Hematopoietic multipotent progenitor cell treated with erythropoietin and hydrocortisone succinate and interleukin-3 and kit ligand, for 8 days (in vitro differentiated cells): ENCODE measurements around the gene MCU.
"Not testable (repeated sequence)": the region's sequence is repeated elsewhere in the genome, so short reads cannot be mapped to it uniquely, and the experiment has no call there.

Source experiments
- DNase-seq: peaks from one replicate; pipeline ENCODE4 v3.0.0-alpha.2; 2015

The MCU gene

DNA sequence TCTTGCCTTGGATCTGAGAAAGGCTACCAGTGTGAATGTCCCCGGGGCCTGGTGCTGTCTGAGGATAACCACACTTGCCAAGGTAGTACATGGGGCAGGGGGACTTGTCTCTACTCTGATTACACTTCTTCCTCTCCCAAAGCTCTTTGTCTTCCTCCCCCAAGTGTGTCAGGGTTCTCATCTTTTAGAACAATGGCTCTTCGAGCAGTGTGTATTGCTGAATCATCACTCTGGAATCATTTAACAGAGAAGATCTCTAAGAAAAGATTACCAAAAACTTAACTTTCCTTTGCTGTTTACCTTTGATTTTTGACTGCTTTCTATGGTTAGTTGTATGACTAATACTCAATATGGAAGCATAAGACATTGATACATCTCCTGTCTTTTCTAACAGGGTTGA, 219.8 kb downstream of the MCU start:
- DNase-seq: no peak

- no peak for DNase-seq
These were observed 220.8 kb downstream of the MCU start for GRCh38 chr10:72912736-72913135.

DNA sequence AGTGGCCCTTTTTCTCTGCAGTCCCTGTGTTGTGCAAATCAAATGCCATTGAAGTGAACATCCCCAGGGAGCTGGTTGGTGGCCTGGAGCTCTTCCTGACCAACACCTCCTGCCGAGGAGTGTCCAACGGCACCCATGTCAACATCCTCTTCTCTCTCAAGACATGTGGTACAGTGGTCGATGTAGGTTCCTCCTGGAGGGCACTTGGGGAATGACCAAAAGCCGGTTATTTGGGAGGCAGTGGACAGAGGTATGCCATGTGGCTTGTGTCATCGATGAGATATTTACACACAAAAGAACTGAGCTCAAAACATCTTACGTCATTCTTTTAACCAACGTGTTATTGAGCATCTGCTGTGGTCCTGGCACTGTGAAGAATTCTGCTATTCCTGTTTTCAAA, 221.3 kb downstream of the MCU start:
- no peak for DNase-seq

DNA sequence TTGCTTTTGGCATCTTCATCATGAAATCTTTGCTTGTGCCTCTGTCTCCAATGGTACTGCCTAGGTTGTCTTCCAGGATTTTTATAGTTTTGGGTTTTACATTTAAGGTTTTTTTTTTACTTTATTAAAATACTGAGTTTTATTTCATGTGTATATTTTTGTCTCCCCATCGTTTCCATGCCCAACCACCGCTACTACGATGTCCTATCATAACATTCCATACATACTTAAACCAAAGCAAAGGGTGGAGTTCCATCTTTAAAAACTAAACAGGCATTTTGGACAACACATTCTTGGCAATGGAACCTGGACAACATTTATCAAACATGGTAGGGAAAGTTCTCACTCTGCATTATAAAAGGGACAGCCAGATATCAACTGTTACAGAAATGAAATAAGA, 225.3 kb downstream of the MCU start:
- not testable (repeated sequence) for DNase-seq

GRCh38 chr10:72917803-72918332, 225.9 kb downstream of the MCU start:
- DNase-seq: not testable (repeated sequence)

DNA sequence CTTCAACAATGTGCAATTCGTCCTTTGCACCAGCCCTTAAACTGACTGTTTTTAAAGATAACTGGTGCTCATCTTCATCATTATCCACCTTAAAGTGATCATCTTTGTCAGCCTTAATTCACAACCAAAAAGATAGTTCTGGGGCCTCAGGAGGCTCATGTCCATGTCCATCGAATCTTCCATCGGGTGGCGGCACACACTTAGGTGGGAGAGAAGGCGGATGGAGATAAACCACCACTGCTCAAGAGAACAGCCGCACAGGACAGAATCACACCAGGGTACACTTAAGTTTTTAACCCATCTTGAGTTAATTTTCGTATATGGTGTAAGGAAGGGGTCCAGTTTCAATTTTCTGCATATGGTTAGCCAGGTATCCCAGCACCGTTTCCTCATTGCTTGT, 226.4 kb downstream of the MCU start:
- no peak for DNase-seq

DNA sequence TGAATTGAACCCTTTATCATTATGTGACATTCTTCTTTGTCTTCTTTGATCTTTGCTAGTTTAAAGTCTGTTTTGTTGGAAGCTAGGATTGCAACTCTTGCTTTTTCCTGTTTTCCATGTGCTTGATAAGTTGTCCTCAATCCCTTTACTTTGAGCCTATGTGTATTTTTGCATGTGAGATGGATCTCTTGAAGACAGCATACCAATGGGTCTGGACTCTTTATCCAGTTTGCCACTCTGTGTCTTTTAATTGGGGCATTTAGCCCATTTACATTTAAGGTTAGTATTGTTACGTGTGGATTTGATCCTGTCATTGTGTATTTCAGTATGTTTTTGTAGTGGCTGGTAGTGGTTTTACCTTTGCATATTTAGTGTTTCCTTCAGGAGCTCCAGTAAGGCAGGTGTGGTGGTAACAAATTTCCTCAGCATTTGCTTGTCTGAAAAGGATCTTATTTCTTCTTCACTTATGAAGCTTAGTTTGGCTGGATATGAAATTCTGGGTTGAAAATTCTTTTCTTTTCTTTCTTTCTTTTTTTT, 229.3 kb downstream of the MCU start:
- not testable (repeated sequence) for DNase-seq

GRCh38 chr10:72924351-72924750, 232.4 kb downstream of the MCU start:
- DNase-seq: no peak

GRCh38 chr10:72925951-72926465, 234.1 kb downstream of the MCU start:
- DNase-seq: no peak

- DNase-seq: no peak
These were observed 235.5 kb downstream of the MCU start for GRCh38 chr10:72927485-72927884.

- no peak for DNase-seq
These were observed 236.9 kb downstream of the MCU start for GRCh38 chr10:72928798-72929197.

GRCh38 chr10:72930276-72930675, 238.3 kb downstream of the MCU start:
- no peak for DNase-seq

DNA sequence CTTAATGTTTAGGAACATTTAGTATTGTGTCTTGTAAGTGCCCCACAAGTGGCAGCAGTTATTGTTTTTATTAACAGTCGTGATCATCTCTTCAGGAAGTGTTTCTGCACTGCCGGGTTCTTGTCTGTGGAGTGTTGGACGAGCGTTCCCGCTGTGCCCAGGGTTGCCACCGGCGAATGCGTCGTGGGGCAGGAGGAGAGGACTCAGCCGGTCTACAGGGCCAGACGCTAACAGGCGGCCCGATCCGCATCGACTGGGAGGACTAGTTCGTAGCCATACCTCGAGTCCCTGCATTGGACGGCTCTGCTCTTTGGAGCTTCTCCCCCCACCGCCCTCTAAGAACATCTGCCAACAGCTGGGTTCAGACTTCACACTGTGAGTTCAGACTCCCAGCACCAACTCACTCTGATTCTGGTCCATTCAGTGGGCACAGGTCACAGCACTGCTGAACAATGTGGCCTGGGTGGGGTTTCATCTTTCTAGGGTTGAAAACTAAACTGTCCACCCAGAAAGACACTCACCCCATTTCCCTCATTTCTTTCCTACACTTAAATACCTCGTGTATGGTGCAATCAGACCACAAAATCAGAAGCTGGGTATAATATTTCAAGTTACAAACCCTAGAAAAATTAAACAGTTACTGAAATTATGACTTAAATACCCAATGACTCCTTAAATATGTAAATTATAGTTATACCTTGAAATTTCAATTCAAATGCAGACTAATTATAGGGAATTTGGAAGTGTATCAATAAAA, 240.5 kb downstream of the MCU start:
- DNase-seq: no peak

GRCh38 chr10:72935361-72935760, 243.4 kb downstream of the MCU start:
- no peak for DNase-seq
